Measurements from ENCODE around the gene FAM193A.
A peak's percentile ranks its signal among the peaks of the same experiment; 100 is the strongest.
"Not testable (repeated sequence)": the region's sequence is repeated elsewhere in the genome, so short reads cannot be mapped to it uniquely, and the experiment has no call there.

Gene FAM193A, protein sequence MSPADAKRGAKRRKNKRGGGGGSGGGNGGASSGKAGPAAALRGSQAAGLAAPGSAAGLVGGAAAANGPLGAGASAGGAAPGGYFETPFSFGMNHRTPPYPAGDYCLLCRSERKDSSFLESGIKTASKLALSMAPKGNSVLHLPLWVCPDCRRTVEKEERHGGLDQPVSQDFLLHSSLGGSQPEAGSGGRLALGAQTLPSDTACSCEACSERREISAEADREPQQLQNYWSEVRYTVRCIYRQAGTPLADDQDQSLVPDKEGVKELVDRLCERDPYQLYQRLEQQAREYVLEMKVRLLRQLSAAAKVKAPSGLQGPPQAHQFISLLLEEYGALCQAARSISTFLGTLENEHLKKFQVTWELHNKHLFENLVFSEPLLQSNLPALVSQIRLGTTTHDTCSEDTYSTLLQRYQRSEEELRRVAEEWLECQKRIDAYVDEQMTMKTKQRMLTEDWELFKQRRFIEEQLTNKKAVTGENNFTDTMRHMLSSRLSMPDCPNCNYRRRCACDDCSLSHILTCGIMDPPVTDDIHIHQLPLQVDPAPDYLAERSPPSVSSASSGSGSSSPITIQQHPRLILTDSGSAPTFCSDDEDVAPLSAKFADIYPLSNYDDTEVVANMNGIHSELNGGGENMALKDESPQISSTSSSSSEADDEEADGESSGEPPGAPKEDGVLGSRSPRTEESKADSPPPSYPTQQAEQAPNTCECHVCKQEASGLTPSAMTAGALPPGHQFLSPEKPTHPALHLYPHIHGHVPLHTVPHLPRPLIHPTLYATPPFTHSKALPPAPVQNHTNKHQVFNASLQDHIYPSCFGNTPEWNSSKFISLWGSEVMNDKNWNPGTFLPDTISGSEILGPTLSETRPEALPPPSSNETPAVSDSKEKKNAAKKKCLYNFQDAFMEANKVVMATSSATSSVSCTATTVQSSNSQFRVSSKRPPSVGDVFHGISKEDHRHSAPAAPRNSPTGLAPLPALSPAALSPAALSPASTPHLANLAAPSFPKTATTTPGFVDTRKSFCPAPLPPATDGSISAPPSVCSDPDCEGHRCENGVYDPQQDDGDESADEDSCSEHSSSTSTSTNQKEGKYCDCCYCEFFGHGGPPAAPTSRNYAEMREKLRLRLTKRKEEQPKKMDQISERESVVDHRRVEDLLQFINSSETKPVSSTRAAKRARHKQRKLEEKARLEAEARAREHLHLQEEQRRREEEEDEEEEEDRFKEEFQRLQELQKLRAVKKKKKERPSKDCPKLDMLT (N-terminal part only)

GRCh38 chr4:2536193-2537010, at the start of gene FAM193A:
FAM193A (plus strand) TSS chr4:2536647; CDS start chr4:2536916, 269 bp downstream.
- peak; percentile 85 for DNase-seq

GRCh38 chr4:2486981-2487380, 49.5 kb upstream of the FAM193A start:
- DNase-seq: no peak

- no peak for DNase-seq
Measured at GRCh38 chr4:2487632-2488031, 48.8 kb upstream of the FAM193A start.

GRCh38 chr4:2489081-2489805, 47.2 kb upstream of the FAM193A start:
- DNase-seq: no peak

- DNase-seq: no peak
Measured at GRCh38 chr4:2489841-2490552, 46.5 kb upstream of the FAM193A start.

- no peak for DNase-seq
Measured at GRCh38 chr4:2492970-2493369, 43.5 kb upstream of the FAM193A start.

- no peak for DNase-seq
Measured at GRCh38 chr4:2494992-2495391, 41.5 kb upstream of the FAM193A start.

GRCh38 chr4:2497324-2497723, 39.1 kb upstream of the FAM193A start:
- DNase-seq: no peak

DNA sequence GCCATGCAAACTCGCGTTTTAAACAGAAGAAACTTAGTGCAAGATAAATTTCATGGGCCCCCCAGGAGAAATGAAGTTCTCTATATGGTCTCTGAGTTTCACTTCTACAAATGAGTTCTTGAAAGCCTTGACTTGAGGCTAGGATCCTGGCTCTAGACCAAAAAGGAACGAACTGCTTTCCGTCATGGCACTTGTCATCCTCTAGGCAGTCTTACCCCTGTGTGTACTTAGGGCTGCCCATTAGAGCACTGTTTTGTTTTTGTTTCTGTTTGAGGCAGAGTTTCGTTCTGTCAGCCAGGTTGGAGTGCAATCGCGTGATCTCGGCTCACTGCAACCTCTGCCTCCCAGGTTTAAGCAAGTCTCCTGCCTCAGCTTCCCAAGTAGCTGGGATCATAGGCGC, 38.5 kb upstream of the FAM193A start:
- no peak for DNase-seq

DNA sequence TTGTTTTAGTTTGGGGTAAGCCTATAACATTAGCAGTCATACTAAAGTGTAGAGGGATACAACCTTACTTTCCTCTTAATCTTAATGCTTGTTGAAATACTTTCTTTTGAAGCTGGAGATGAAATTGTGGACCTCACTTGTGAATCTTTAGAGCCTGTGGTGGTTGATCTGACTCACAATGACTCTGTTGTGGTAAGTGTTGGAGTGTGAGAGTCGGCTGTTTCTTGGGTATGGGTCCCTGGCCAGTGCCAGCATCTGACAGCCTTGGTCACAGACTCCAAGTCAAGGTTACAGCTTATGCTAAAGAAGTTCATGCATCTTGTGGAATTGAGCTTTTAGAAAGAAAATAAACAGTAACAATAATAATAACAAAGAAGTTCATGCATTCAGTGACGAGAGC, 35.9 kb upstream of the FAM193A start:
- DNase-seq: no peak

DNA sequence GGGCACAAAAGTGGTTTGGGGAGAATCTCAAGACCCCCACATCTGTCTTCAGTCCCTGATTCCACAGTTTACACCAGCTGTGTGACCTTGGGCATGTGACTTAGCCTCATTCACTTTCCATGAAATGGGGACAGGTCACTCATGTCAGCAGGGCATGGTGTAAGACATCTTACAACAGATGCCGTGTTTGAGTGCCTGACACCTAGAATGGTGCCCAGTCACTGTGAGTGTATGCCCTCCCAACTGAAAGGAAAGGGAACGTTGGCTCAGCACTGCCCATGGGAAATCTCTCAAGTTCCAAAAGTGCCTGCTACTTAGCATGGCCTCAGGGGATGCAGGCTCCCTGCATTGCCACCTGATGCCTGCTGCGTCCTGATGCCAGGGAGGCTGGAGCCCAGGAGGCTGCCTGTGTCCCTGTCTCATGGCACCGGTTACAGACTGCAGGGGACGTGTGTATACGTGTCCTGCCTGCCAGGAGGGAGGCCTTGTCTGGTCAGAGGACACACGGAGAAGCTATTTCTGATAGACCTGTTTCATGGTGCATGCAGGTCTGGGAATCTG, 35.3 kb upstream of the FAM193A start:
- DNase-seq: no peak

DNA sequence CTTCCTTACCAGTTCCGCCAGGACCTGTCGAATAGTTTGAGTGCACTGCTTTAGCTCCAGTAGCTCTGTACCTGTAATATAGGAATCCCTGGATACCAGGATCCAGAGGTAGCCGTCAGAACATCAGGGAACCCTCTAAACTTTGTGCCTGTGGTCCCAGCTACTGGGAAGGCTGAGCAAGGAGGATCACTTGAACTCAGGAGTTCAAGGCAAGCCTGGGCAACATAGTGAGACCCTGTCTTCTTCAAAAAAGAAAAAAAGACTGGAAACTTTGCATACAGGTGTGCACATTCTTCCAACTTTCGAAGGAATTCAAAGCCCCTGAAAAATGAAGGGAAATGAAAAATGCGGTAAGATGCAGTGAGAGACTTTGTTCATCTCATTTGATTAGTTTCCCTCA, 32.6 kb upstream of the FAM193A start:
- no peak for DNase-seq

GRCh38 chr4:2507259-2507658, 29.2 kb upstream of the FAM193A start:
- DNase-seq: no peak

GRCh38 chr4:2507855-2508254, 28.6 kb upstream of the FAM193A start:
- DNase-seq: no peak

- DNase-seq: no peak
Measured at GRCh38 chr4:2510351-2511259, 25.8 kb upstream of the FAM193A start.

GRCh38 chr4:2511645-2512131, 24.8 kb upstream of the FAM193A start:
- DNase-seq: no peak

DNA sequence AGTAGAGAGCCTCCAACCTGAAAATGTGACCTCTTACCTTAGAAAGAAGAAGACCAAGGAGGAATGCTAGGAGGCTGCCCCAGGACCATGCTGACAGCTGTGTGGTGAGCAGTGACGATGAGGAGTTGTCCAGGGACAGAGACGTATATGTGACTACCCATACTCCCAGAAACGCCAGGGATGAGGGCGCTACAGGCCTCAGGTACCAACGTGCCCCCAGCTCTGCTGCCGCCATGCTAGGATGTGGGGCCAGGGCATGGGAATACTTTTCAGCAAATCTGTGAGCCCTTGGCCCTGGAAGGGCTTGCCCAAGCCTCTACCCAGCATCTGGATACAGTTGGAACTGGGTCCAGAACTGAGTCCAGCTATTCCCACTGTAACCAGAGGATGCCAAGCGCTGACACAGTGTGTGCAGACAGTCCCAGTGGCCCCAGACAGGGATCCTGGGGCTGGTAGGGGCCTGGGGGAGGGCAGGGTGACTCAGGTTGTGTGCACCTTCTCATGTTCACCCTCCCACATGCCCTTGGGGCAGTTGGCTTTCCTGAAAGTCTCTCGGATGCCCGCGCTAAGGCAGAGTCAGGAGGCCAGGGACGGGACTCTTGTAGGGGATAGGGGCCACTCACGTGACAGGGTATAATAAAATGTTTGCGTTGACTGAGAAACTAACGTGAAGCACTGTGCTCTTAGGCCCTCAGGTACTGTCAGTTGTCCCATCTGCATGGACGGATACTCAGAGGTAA, 23.9 kb upstream of the FAM193A start:
- no peak for DNase-seq

DNA sequence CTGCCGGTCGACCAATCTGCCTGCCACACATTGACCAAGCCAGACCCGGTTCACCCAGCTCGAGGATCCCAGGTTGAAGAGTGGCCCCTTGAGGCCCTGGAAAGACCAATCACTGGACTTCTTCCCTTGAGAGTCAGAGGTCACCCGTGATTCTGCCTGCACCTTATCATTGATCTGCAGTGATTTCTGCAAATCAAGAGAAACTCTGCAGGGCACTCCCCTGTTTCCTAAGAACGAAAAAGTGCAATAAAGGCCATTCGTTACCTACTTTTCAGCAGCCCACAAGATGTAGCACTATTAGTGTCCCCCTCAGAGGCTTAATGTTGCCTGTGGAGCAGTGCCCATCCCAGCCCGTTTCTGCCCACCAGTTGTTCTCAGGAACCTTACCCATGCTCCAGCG, 22.3 kb upstream of the FAM193A start:
- not testable (repeated sequence) for DNase-seq

- DNase-seq: not testable (repeated sequence)
Measured at GRCh38 chr4:2514944-2515343, 21.5 kb upstream of the FAM193A start.

All from NCI-H510A treated with DMSO at 0.1 percent for 48 hours (cell line).